Middle frontal gyrus (tissue), 1 donor: ENCODE measurements around the gene PHETA1.

Experiments
- DNase-seq: peaks from one replicate; pipeline ENCODE4 v3.0.0-alpha.2; 2015; ENCODE audit warnings: low spot score; ENCODE audit errors: extremely low spot score

The PHETA1 gene

GRCh38 chr12:111327474-111327873, 41.4 kb downstream of the PHETA1 start:
- no peak for DNase-seq

- no peak for DNase-seq
Measured at GRCh38 chr12:111322336-111323250, 46.3 kb downstream of the PHETA1 start.

GRCh38 chr12:111321317-111321716, 47.6 kb downstream of the PHETA1 start:
- DNase-seq, result no peak

- no peak for DNase-seq
Measured at GRCh38 chr12:111320258-111321050, 48.4 kb downstream of the PHETA1 start.

- no peak for DNase-seq
Measured at GRCh38 chr12:111319600-111320257, 49.2 kb downstream of the PHETA1 start.

- no peak for DNase-seq
Measured at GRCh38 chr12:111318450-111318849, 50.4 kb downstream of the PHETA1 start.

- DNase-seq, result no peak
Measured at GRCh38 chr12:111316671-111317070, 52.2 kb downstream of the PHETA1 start.

GRCh38 chr12:111314953-111315539, 53.8 kb downstream of the PHETA1 start:
- no peak for DNase-seq

- DNase-seq, result peak; percentile 22
Measured at GRCh38 chr12:111313833-111314259, 55.0 kb downstream of the PHETA1 start.

GRCh38 chr12:111312708-111313107, 56.2 kb downstream of the PHETA1 start:
- DNase-seq, result no peak

GRCh38 chr12:111312016-111312415, 56.9 kb downstream of the PHETA1 start:
- no peak for DNase-seq

- no peak for DNase-seq
Measured at GRCh38 chr12:111311011-111311410, 57.9 kb downstream of the PHETA1 start.
